ENCODE results near the gene ATP2A2.

DNA sequence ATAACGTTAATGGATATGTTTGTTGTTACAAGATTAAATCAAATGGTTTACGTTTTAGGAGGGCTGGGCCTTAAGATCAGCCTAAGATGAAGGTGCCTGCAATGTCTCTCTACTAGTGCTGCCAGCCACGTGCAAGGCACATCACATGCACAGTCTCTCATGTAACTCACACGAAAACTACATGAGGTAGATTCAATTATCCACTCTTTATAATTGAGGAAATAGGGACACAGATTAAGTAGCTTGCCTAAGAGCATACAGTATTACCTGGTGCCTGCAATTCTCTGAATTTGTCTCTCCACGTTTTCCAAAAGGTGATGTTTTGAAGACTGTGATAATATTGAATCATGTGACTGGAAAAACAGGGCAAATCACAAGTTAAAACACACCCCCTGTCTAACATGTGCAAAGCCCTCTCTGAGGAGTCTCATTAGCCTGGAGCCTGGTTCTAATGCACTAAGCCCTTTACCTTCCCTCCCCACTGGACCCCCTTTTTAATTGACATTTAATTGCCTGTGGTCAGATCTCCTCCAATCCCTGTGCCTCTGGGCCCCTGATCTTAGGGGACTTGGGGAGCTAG, 14.6 kb upstream of the ATP2A2 start:
- TF ChIP-seq, protein P1, sequence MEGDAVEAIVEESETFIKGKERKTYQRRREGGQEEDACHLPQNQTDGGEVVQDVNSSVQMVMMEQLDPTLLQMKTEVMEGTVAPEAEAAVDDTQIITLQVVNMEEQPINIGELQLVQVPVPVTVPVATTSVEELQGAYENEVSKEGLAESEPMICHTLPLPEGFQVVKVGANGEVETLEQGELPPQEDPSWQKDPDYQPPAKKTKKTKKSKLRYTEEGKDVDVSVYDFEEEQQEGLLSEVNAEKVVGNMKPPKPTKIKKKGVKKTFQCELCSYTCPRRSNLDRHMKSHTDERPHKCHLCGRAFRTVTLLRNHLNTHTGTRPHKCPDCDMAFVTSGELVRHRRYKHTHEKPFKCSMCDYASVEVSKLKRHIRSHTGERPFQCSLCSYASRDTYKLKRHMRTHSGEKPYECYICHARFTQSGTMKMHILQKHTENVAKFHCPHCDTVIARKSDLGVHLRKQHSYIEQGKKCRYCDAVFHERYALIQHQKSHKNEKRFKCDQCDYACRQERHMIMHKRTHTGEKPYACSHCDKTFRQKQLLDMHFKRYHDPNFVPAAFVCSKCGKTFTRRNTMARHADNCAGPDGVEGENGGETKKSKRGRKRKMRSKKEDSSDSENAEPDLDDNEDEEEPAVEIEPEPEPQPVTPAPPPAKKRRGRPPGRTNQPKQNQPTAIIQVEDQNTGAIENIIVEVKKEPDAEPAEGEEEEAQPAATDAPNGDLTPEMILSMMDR (conservative IDR thresholded peaks at IDR 0.05), result no peak
- TF ChIP-seq EZH2 (IDR thresholded peaks at IDR 0.05; ENCODE audit: low read depth), result no peak

All from PC-9 (cell line).